Measurements from ENCODE around the gene BIRC5.

The BIRC5 gene

DNA sequence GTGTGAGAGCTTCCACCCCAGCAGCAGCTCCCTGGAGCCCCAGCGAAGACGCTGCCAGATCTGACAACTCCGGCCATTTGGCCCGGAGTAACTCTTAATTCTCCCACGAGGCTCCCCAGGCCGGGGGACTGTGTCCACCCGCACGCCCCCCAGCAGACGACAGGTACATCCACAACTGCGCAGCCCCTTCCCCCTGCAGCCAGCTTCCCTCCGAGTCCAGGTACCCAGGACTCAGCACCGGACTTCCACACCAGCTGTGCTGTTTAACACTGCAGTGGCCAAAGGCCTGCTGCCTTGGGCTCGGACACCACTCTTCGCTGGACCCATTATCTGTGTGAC is 38.4 kb upstream of the BIRC5 start:
- DNase-seq (ENCODE audit: low read depth) = no peak
- no peak for TF ChIP-seq CTCF (IDR thresholded peaks at IDR 0.05; ENCODE audit: insufficient read depth, low read depth, low read length, missing control alignments)
- no peak overlapping the region for H3K4me3 ChIP-seq (ENCODE audit: low read depth, low read length)

DNA sequence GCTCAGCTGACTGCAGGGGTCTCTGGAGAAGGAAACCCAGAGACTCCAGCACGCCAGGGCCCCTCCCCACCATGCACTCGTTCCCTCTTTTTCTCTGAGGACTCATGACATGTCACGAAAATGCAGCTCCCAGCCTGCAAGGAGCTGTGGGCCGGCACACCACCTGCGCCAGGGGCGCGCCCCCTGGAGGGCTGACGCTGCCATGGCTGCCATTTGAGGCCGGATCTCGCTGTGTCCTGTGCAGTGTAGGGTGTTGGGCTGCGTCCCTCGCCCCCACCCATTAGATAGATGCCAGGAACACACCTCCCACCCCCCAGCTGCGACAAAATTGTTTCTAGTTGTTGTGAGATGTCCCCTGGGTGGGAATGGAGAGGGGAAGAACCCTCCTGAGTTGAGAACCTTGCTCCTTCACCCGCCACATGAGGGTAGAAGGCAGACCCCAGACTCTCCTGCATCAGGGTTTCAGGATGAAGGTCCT is 37.5 kb upstream of the BIRC5 start:
- peak; percentile 99 for TF ChIP-seq CTCF (IDR thresholded peaks at IDR 0.05; ENCODE audit: insufficient read depth, low read depth, low read length, missing control alignments)
- H3K4me3 ChIP-seq (ENCODE audit: low read depth, low read length) = no peak overlapping the region
- DNase-seq (ENCODE audit: low read depth) = peak; percentile 87

DNA sequence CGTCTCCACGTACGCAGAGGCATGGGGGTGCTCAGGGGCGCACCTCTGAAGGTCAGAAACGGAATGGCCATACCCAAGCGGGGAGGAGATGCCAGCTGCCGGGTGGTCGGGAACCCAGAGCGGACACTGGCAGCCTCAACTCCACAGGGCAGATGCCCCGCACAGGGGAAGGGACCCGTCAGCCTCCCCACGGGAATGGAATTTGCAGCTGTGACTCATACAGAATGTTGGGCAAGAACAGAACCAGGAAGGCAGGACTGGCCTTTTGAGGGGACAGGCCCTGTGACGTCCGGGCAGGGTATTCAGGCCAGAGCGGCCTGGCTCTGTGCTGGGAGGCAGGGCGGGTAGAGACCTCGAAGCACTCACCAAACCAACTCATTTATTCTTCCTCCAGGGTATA is 34.7 kb upstream of the BIRC5 start:
- no peak for TF ChIP-seq CTCF (IDR thresholded peaks at IDR 0.05; ENCODE audit: insufficient read depth, low read depth, low read length, missing control alignments)
- H3K4me3 ChIP-seq (ENCODE audit: low read depth, low read length) = no peak overlapping the region
- DNase-seq (ENCODE audit: low read depth) = no peak

DNA sequence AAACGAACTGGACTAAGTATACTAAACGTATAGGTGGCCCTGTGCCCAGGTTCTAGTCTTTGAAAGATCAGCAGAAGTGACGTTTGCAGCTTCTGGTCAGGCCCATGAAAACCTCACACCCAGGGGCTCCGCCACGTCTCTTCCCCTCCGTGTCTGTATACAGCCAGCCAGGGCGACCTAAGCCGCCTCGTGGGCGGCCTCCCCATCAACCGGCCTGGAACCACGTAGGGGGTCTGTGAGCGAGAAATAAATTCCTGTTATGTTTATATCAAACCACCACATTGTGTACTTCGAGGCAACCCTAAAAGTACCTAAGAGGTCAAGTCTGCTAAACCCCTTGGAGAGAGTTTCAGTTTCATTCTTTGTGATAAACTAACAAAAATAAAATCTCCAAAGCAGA is 34.0 kb upstream of the BIRC5 start:
- no peak for DNase-seq (ENCODE audit: low read depth)
- no peak for TF ChIP-seq CTCF (IDR thresholded peaks at IDR 0.05; ENCODE audit: insufficient read depth, low read depth, low read length, missing control alignments)
- no peak overlapping the region for H3K4me3 ChIP-seq (ENCODE audit: low read depth, low read length)

- no peak for TF ChIP-seq CTCF (IDR thresholded peaks at IDR 0.05; ENCODE audit: insufficient read depth, low read depth, low read length, missing control alignments)
- H3K4me3 ChIP-seq (ENCODE audit: low read depth, low read length) = no peak overlapping the region
- no peak for DNase-seq (ENCODE audit: low read depth)
Observed at GRCh38 chr17:78180508-78180907, 33.5 kb upstream of the BIRC5 start.

DNA sequence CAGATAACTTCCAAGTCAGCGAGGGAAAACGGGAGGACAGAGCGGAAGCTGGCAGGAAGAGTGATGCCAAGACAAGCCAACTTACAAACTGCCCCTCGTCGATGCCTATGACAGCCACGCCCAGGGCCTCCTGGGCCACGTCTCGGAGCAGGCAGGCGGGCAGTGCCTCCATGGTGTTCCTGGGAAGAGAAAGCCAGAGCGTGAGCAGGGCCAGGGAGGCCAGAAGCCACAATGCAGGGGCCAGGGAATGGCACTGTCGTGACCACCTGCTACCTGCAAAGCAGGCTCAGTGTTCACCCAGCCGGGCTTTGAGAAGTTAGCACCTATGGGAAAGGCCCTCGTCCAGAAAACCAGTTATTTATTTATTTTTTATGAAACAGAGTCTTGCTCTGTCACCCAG is 31.5 kb upstream of the BIRC5 start:
- no peak overlapping the region for H3K4me3 ChIP-seq (ENCODE audit: low read depth, low read length)
- DNase-seq (ENCODE audit: low read depth) = no peak
- no peak for TF ChIP-seq CTCF (IDR thresholded peaks at IDR 0.05; ENCODE audit: insufficient read depth, low read depth, low read length, missing control alignments)

DNA sequence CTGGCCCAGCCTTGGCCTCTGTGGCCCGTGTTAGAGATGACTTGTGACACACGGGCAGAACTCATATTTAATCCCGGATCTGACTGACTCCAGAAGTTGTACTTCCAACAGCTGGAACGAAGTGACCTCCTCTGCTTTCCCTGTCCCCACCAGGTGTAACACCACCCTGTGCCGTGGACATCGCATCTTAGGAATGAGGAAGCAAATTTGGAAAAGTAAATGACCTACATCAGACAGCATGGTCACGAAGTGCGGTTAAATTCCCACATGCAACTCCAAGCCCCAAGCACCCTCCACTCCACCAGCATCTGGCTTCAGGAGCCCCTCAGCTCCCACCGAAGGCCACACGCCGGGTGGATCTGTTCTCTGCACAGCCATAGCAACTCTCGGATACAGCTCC is 30.1 kb upstream of the BIRC5 start:
- no peak for TF ChIP-seq CTCF (IDR thresholded peaks at IDR 0.05; ENCODE audit: insufficient read depth, low read depth, low read length, missing control alignments)
- no peak for DNase-seq (ENCODE audit: low read depth)
- no peak overlapping the region for H3K4me3 ChIP-seq (ENCODE audit: low read depth, low read length)

Data from GM12865 (cell line).